ENCODE results near the gene ATP8B2.
A peak's percentile ranks its signal among the peaks of the same experiment; 100 is the strongest.

ATP8B2 gene

DNA sequence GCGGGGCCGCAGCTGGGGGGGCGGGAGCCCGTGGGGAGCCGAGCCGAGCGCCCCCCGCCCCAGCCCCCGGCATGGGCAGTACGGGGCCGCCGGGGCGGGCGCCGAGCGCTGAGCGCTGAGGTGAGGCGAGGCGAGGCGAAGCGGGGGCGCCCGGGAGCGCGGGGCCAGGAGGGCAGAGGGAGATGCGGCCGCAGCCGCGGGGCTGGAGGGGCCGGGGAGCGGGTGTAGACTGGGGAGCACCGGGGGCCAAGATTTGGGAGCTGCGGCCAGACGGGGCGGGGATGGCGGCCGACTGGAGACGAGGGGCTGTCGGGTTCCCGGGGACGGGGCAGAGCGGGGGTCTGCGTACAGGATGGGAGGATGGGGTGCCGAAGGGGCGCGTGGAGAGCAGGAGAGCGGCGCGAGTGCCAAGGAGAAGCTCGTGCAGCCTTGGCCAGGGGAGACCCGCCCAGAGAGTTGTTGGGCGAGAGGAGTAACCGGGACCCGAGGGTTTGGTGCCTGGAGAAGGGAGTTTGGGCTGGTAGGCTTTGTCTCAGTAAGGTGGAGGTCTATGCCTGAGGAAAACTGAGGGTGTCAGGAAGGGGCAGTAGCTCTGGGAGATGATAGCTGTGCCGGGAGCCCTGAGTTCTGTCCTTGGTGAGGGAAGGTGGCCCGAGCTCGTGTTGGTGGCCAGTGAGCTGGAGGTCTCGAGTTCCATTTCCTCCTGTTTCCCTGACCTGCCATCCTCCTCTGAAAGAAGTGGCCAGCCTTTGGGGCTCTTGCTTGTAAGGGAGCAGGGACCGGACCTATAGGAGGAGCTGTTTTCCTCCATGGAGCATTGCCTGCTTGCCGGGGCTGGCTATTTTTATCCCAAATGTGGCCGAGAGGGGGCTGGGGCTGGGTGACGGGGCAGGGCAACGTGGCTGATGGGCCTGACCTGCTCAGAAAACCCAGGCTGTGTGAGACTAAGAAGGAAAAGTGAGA, 539 bp downstream of the ATP8B2 start:
- peaks cover 46% of the 10 kb centered on the region for H3K27me3 ChIP-seq (ENCODE audit: insufficient read depth, poor library complexity, severe bottlenecking)
- peak in 1 of 2 experiments; percentile 35 for DNase-seq (ENCODE audit: low read depth in 1 of 2, low spot score in 1 of 2)
- no peak for TF ChIP-seq REST (IDR thresholded peaks at IDR 0.05; ENCODE audit: insufficient replicate concordance, low read depth)
- no peak for TF ChIP-seq POLR2AphosphoS5 (IDR thresholded peaks at IDR 0.05; ENCODE audit: low read depth)
- no peak for TF ChIP-seq GABPA (IDR thresholded peaks at IDR 0.05; ENCODE audit: low read depth)
- no peak for TF ChIP-seq CTCF (IDR thresholded peaks at IDR 0.05; ENCODE audit: insufficient read depth, low read length)
- no peak for TF ChIP-seq SPI1 (IDR thresholded peaks at IDR 0.05; ENCODE audit: borderline replicate concordance, low read depth)
- no peak overlapping the region for H3K27ac ChIP-seq (replicated peaks)
- H3K4me3 ChIP-seq (replicated peaks; ENCODE audit: insufficient read depth, low read length) = peak overlapping the region; percentile 50

DNA sequence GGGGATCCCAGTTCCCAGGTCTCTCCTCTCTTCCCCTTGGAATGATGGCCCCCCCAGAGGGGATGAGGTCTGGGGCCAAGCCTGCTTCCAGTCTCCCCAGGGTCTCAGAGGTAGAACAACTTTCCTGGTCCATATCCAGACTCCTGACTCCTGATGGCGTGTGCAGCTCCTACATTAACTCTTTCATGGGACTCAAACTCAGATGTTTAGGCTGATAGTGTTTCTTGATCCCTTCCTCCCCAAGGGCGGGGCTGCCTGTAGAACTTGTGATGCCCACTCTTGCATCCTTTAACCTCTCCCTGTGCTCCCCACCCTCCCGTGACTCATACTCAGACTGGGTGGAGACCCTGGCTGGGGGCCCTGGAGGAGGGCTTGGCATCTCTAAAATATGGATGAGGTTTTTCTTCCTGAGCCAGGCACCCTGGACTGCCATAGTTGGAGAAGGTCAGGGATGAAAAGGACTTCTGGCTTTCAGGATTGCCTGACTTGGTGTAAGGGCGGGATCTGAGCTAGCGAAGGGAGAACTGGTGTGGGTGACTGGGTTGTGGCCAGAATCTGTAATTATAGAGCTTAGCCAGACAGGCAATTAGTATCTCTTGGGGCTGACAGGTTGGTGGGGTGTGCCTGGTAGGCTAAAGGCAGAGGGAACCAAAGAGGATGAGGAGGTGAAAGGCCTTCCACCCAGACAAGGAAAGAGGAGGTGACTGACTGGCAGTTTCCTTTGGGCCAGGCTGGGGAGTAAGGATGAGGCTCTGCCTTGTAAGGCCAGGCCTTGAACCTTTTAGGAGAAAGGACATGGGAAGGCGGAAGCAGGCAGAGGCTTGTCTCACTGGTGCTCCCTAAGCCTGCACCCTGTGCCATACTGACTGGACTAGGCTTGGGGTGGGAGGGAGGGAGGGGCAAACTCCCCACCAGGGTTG, 1.5 kb downstream of the ATP8B2 start:
- TF ChIP-seq REST (IDR thresholded peaks at IDR 0.05; ENCODE audit: insufficient replicate concordance, low read depth) (no peak), POLR2AphosphoS5 (IDR thresholded peaks at IDR 0.05; ENCODE audit: low read depth) (no peak), GABPA (IDR thresholded peaks at IDR 0.05; ENCODE audit: low read depth) (no peak), SPI1 (IDR thresholded peaks at IDR 0.05; ENCODE audit: borderline replicate concordance, low read depth) (no peak), CTCF (IDR thresholded peaks at IDR 0.05; ENCODE audit: insufficient read depth, low read length) (no peak)
- Histone ChIP-seq H3K27me3 (ENCODE audit: insufficient read depth, poor library complexity, severe bottlenecking) (peaks cover 46% of the 10 kb centered on the region), H3K4me3 (replicated peaks; ENCODE audit: insufficient read depth, low read length) (no peak overlapping the region), H3K27ac (replicated peaks) (no peak overlapping the region)
- no peak for DNase-seq (ENCODE audit: low read depth in 1 of 2, low spot score in 1 of 2)

DNA sequence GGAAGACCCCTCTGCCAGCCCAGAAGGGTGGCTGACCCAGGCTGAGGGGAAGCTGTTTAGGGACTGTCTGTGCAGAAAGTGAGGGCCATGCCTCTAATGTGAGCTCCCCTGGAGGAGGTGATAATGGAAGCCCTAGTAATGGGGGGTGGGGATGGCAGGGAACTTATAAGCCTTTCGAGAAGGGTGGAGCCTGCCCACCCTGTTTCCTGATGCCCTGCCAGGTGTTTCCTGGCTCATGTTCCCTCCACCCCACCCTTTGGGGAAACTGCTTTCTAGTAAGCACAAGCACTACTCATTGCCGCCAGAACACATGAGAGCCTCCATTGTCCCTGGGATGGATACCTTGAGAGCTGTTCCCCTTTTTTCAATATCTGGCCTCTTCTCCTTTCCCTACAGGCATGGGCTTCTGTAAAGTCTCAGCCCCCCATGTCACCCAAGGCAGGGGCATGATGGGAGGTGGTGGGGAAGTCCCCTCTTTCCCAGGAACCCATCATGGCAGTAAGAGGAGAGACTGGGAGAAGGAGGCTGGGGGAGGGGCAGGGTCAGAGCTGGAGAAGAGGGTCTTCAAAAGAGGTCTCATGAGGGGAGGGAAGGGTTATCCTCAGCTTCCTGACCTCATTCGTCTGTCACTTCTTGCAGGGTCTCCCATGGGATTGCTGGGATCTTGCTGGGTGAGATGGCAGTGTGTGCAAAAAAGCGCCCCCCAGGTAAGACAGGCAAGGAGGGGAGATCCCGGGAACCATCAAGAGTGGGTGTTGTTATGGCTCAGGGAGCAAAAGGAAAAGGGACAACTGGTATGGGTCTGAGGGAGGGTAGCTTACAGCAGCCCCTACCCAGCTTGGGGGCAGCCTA, 2.4 kb downstream of the ATP8B2 start:
- H3K27me3 ChIP-seq (ENCODE audit: insufficient read depth, poor library complexity, severe bottlenecking) = peaks cover 44% of the 10 kb centered on the region
- peak; percentile 86 for TF ChIP-seq SPI1 (IDR thresholded peaks at IDR 0.05; ENCODE audit: borderline replicate concordance, low read depth)
- no peak for TF ChIP-seq POLR2AphosphoS5 (IDR thresholded peaks at IDR 0.05; ENCODE audit: low read depth)
- DNase-seq (ENCODE audit: low read depth in 1 of 2, low spot score in 1 of 2) = peak in 1 of 2 experiments; percentile 25
- H3K4me3 ChIP-seq (replicated peaks; ENCODE audit: insufficient read depth, low read length) = peak overlapping the region; percentile 30
- H3K27ac ChIP-seq (replicated peaks) = no peak overlapping the region
